Sigmoid colon (tissue), 7 donors: ENCODE data around the gene FSTL3. TPM values are rescaled to one million over a fixed set of nuclear protein-coding genes. Genes with fewer than 3 reads are reported as not detected.
A peak's percentile ranks its signal among the peaks of the same experiment; 100 is the strongest.

ENCODE experiments used
- DNase-seq: peaks from one replicate; pipeline ENCODE4 v3.0.0-alpha.2; 2019
- H3K27ac ChIP-seq, 4 donors: fragments of 200-600 bp; sonication (generic); one replicate each; pipeline ENCODE4 v1.5.1; 2016 to 2019; ENCODE audit warnings: mild to moderate bottlenecking in 1 of 4
- H3K27me3 ChIP-seq, 3 donors: fragments of 200-600 bp; sonication (generic); one replicate each; pipeline ENCODE4 v1.5.1; 2019; ENCODE audit warnings: mild to moderate bottlenecking in 1 of 3
- H3K36me3 ChIP-seq, 4 donors: fragments of 200-600 bp; sonication (generic); one replicate each; pipeline ENCODE4 v1.5.1; 2016 to 2019
- H3K4me1 ChIP-seq, 4 donors: fragments of 200-600 bp; sonication (generic); one replicate each; pipeline ENCODE4 v1.5.1; 2017 to 2019
- H3K4me3 ChIP-seq, 4 donors: fragments of 200-600 bp; sonication (generic); one replicate each; pipeline ENCODE4 v1.5.1; 2017 to 2019; ENCODE audit warnings: mild to moderate bottlenecking in 2 of 4, moderate library complexity in 1 of 4
- H3K9me3 ChIP-seq, 4 donors: fragments of 200-600 bp in 3 of 4; sonication (generic) in 3 of 4; one replicate each; pipeline versions ENCODE4 v1.5.1 to v1.6.1; 2013 to 2019
- CTCF ChIP-seq, 4 experiments: fragments of 450-650 bp in 3 of 4; fragments of 200-600 bp in 1 of 4; IDR thresholded peaks; one replicate each; pipeline ENCODE4 v1.5.1; 2016 to 2019; ENCODE audit warnings: antibody characterized with exemption in 4 of 4, mild to moderate bottlenecking in 3 of 4, moderate library complexity in 2 of 4
- EP300 ChIP-seq, 4 donors: sonication (generic); formaldehyde crosslinking; IDR thresholded peaks; one replicate each; pipeline ENCODE4 v1.6.1; 2017; ENCODE audit warnings: antibody characterized with exemption in 4 of 4
- POLR2A ChIP-seq, 2 donors: fragments of 450-650 bp; IDR thresholded peaks; one replicate each; pipeline ENCODE4 v1.6.1; 2016; ENCODE audit warnings: antibody characterized with exemption in 2 of 2, mild to moderate bottlenecking in 2 of 2, moderate library complexity in 2 of 2
- POLR2AphosphoS5 ChIP-seq, 4 donors: sonication (generic); formaldehyde crosslinking; IDR thresholded peaks; one replicate each; pipeline ENCODE4 v1.6.1; 2017; ENCODE audit warnings: antibody characterized with exemption in 4 of 4
- WGBS, 2 donors: extraction: QIAGEN DNeasy Blood & Tissue Kit; methylation state at CpG; one replicate each; pipeline ENCODE4 v1.1.7; 2013; 5-methylcytosine and 5-hydroxymethylcytosine counted together
- intact Hi-C: fragments of 100-400 bp; cut with DNase I; formaldehyde crosslinking; loops from one replicate; pipeline ENCODE4 v1.15.1; 2023
- polyA plus RNA-seq, 3 donors: library from polyadenylated mRNA; stranded (reverse); fragments of 200-250 nt; gene quantifications; one replicate each; pipeline ENCODE4 v1.2.3, GENCODE V29; 2013
- total RNA-seq, 4 donors: library from RNA; depleted of rRNA; stranded (reverse); fragments of >200 nt; gene quantifications; one replicate each; pipeline ENCODE4 v1.1.0, GENCODE V29; 2016
- donor health status: healthy with polysubstance abuse.
- donor health status: Bipolar disorder and iron deficiency.
- donor health status: healthy.

Gene FSTL3
- total and polyA plus RNA-seq, 7 donors: 1.6 to 118 (median 35.7) TPM

- Histone ChIP-seq H3K4me1 (peaks cover 0 to 28% (median 23%) of the 10 kb centered on the region in 4 donors), H3K4me3 (peak overlapping the region in 3 of 4 donors; percentile 42 to 48 (median 48)), H3K27ac (peak overlapping the region in 1 of 4 donors; percentile 4), H3K27me3 (no peaks in the 10 kb centered on the region), H3K36me3 (no peaks in the 10 kb centered on the region), H3K9me3 (no peaks in the 10 kb centered on the region)
- intact Hi-C loops: loop anchor here (2.0 kb wide), 1 partner anchor 24 kb away; the partner anchor contains the start of gene RNF126
- TF ChIP-seq EP300 (IDR thresholded peaks at IDR 0.05): no peak
- TF ChIP-seq CTCF (IDR thresholded peaks at IDR 0.05): no peak
- TF ChIP-seq POLR2AphosphoS5 (IDR thresholded peaks at IDR 0.05): no peak
- TF ChIP-seq POLR2A (IDR thresholded peaks at IDR 0.05): no peak
- DNase-seq: no peak
- WGBS, 2 donors: 56 to 60% methylated on average over 17 of the region's 17 CpGs
Measured at GRCh38 chr19:638906-639252, 37.3 kb upstream of the FSTL3 start.

GRCh38 chr19:639253-640160 lies 36.7 kb upstream of the FSTL3 start, which contains the start of gene FGF22:
TSS of gene FGF22 (plus strand) at chr19:639879. CDS start at chr19:639926, 47 bp downstream.
- DNase-seq: peak; percentile 96
- H3K4me1 ChIP-seq: peaks cover 0 to 22% (median 17%) of the 10 kb centered on the region in 4 donors
- WGBS, 2 donors: 5% methylated on average over 109 of the region's 109 CpGs
- no peaks in the 10 kb centered on the region for H3K36me3 ChIP-seq
- peak within 1 kb of the TSS; percentile 27 to 48 (median 45) for H3K4me3 ChIP-seq
- no peak for TF ChIP-seq POLR2AphosphoS5 (IDR thresholded peaks at IDR 0.05)
- TF ChIP-seq POLR2A (IDR thresholded peaks at IDR 0.05): no peak
- no peak for TF ChIP-seq CTCF (IDR thresholded peaks at IDR 0.05)
- TF ChIP-seq EP300 (IDR thresholded peaks at IDR 0.05): no peak
- no peaks in the 10 kb centered on the region for H3K27me3 ChIP-seq
- H3K9me3 ChIP-seq: no peaks in the 10 kb centered on the region
- peak within 1 kb of the TSS; percentile 29 to 67 (median 64) for H3K27ac ChIP-seq
- intact Hi-C loops: loop anchor here (2.0 kb wide), 1 partner anchor 23 kb away; the partner anchor contains the start of gene RNF126

GRCh38 chr19:640161-640558 lies 36.0 kb upstream of the FSTL3 start:
- no peaks in the 10 kb centered on the region for H3K27me3 ChIP-seq
- no peaks in the 10 kb centered on the region for H3K9me3 ChIP-seq
- 26 to 48% methylated on average over 25 of the region's 25 CpGs for WGBS, 2 donors
- intact Hi-C loops: no loop called here
- peaks cover 0 to 16% (median 14%) of the 10 kb centered on the region in 4 donors for H3K4me1 ChIP-seq
- DNase-seq: no peak
- TF ChIP-seq CTCF (IDR thresholded peaks at IDR 0.05) (no peak), EP300 (IDR thresholded peaks at IDR 0.05) (no peak), POLR2A (IDR thresholded peaks at IDR 0.05) (no peak), POLR2AphosphoS5 (IDR thresholded peaks at IDR 0.05) (no peak)
- H3K27ac ChIP-seq: peak overlapping the region; percentile 29 to 67 (median 64)
- H3K4me3 ChIP-seq: peak overlapping the region in 3 of 4 donors; percentile 42 to 48 (median 48)
- no peaks in the 10 kb centered on the region for H3K36me3 ChIP-seq

DNA sequence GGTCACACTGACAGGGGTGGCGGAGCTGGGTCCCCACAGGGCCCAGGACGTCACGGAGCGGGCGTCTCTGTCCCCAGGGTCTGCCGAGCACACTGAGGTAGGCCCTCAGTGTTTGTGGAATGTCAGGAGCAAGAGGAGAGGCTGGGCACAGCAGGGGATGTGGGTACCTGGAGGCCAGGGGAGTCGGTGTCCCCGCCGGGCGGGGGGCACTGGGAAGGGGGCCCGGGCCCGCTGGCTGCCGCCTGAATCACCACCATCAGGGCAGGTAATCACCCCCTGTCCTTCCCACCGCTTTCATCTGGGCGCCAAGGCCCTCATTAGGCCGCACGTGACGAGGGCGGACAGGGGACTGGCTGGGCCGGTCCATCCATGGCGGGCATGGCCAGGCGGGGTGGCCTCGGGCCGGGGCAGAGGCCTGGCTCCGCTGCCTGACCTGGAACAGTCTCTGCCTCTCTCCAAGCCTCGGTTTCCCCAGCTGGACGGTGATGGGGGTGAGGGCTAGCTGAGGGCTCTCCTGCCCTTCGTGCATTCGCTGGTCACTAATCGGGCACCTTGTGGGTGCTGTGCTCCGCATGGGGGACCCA lies 35.5 kb upstream of the FSTL3 start:
- TF ChIP-seq EP300 (IDR thresholded peaks at IDR 0.05) (no peak), POLR2AphosphoS5 (IDR thresholded peaks at IDR 0.05) (no peak), CTCF (IDR thresholded peaks at IDR 0.05) (no peak), POLR2A (IDR thresholded peaks at IDR 0.05) (no peak)
- H3K36me3 ChIP-seq: peaks cover 0 to 2% (median 0%) of the 10 kb centered on the region in 4 donors
- peaks cover 0 to 16% (median 14%) of the 10 kb centered on the region in 4 donors for H3K4me1 ChIP-seq
- no peaks in the 10 kb centered on the region for H3K27me3 ChIP-seq
- DNase-seq: no peak
- peak overlapping the region in 1 of 4 donors; percentile 67 for H3K27ac ChIP-seq
- WGBS, 2 donors: 84 to 92% methylated on average over 31 of the region's 31 CpGs
- no peaks in the 10 kb centered on the region for H3K9me3 ChIP-seq
- intact Hi-C loops: no loop called here
- no peak overlapping the region for H3K4me3 ChIP-seq
